K562 (cell line): ENCODE data around the gene THAP12. TPM values are rescaled to one million over a fixed set of nuclear protein-coding genes. Genes with fewer than 3 reads are reported as not detected.

ENCODE experiments used
- ATAC-seq: fragments of 200-7000 bp; cut with Tn5 transposase; 3 replicates; pipeline ENCODE4 v1.9.1; 2020; ENCODE audit warnings: moderate library complexity
- BruUV-seq: library from RNA; stranded (reverse); fragments of 400-500 nt; replicated peaks from 2 replicates; lab custom pipeline; 2021; lab: Mats Ljungman, UMichigan
- CTCF ChIA-PET: fragments of 300-600 bp; formaldehyde crosslinking; extraction: SDS; loops from one replicate; lab custom pipeline; 2021; ENCODE audit warnings: low intra/inter-chr PET ratio; lab: Yijun Ruan, JAX
- POLR2A ChIA-PET: fragments of 300-600, 350-650 bp; sonication (Branson Sonifier 250); formaldehyde crosslinking; extraction: SDS; loops from one replicate; lab custom pipeline; 2021; ENCODE audit warnings: antibody characterized with exemption, inconsistent platforms; lab: Yijun Ruan, JAX
- DNase-seq, 4 experiments: peaks; one replicate each; pipeline versions ENCODE4 v3.0.0 to v3.0.0-alpha.2; 2011 to 2018; ENCODE audit warnings: low spot score in 3 of 4, mixed read lengths in 3 of 4; ENCODE audit errors: extremely low read depth in 1 of 4
- FAIRE-seq: peaks from 2 replicates; lab custom pipeline; 2011; peaks lifted over from hg19 to GRCh38; lab: Jason Lieb, UNC
- H2AFZ ChIP-seq: 2 replicates; pipeline ENCODE4 v1.6.0; 2011; ENCODE audit warnings: low read depth, low read length, control low read depth, inconsistent platforms
- H3K27ac ChIP-seq: fragments of 200-600 bp; 3 replicates; pipeline ENCODE4 v1.8.0; 2011; ENCODE audit warnings: low read depth, mild to moderate bottlenecking, control low read depth, inconsistent platforms, low read length, moderate library complexity, mixed read lengths; ENCODE audit errors: extremely low read depth
- H3K27me3 ChIP-seq, 2 experiments: fragments of 300-600 bp in 1 of 2; 2 replicates in 1 of 2; 3 replicates in 1 of 2; pipeline versions ENCODE4 v1.6.0 to v1.8.0; 2011; ENCODE audit warnings: inconsistent platforms in 2 of 2, low read length in 2 of 2, mild to moderate bottlenecking in 1 of 2, mixed read lengths in 1 of 2, moderate library complexity in 1 of 2; ENCODE audit not compliant: control insufficient read depth in 2 of 2, insufficient read depth in 2 of 2
- H3K36me3 ChIP-seq: fragments of 300-600 bp; 3 replicates; pipeline ENCODE4 v1.8.0; 2011; ENCODE audit warnings: mild to moderate bottlenecking, low read length, inconsistent platforms; ENCODE audit not compliant: control insufficient read depth, insufficient read depth
- H3K4me1 ChIP-seq, 2 experiments: fragments of 200-600 bp in 1 of 2; replicated peaks in 1 of 2; 2 replicates in 1 of 2; 3 replicates in 1 of 2; pipeline versions ENCODE4 v1.5.1 to v1.8.0; 2011; ENCODE audit warnings: inconsistent platforms in 2 of 2, low read length in 2 of 2, mild to moderate bottlenecking in 1 of 2, mixed read lengths in 1 of 2, moderate library complexity in 1 of 2; ENCODE audit not compliant: control insufficient read depth in 2 of 2, insufficient read depth in 2 of 2
- H3K4me2 ChIP-seq: 2 replicates; pipeline ENCODE4 v1.6.1; 2011; ENCODE audit warnings: low read length, control low read depth, inconsistent platforms, mixed read lengths; ENCODE audit not compliant: insufficient read depth
- H3K4me3 ChIP-seq: fragments of 200-600 bp; sonication (generic), shearing (Covaris generic); 2 replicates; pipeline ENCODE4 v1.5.1; 2016; ENCODE audit warnings: control low read depth, inconsistent platforms
- H3K79me2 ChIP-seq: fragments of 200-600 bp; 3 replicates; pipeline ENCODE4 v1.8.0; 2011; ENCODE audit warnings: low read length, inconsistent platforms; ENCODE audit not compliant: control insufficient read depth, insufficient read depth
- H3K9ac ChIP-seq, 2 experiments: 2 replicates each; pipeline versions ENCODE4 v1.6.0 to v1.6.1; 2011; ENCODE audit warnings: low read depth in 2 of 2, low read length in 2 of 2, control low read depth in 1 of 2, inconsistent platforms in 1 of 2, mild to moderate bottlenecking in 1 of 2, mixed read lengths in 1 of 2; ENCODE audit not compliant: insufficient read depth in 1 of 2
- H3K9me1 ChIP-seq: one replicate; pipeline ENCODE4 v1.6.0; 2011; ENCODE audit warnings: inconsistent platforms, mild to moderate bottlenecking, low read length, moderate library complexity; ENCODE audit not compliant: control insufficient read depth, insufficient read depth
- H3K9me3 ChIP-seq: replicated peaks from 2 replicates; pipeline ENCODE4 v1.5.1; 2011; ENCODE audit warnings: low read depth, low read length, inconsistent platforms; ENCODE audit not compliant: control insufficient read depth, insufficient read depth
- H4K20me1 ChIP-seq: replicated peaks from 2 replicates; pipeline ENCODE4 v1.6.1; 2011; ENCODE audit warnings: low read length, inconsistent platforms, mixed read lengths; ENCODE audit not compliant: control insufficient read depth, insufficient read depth
- ARID2 ChIP-seq: fragments of 450-650 bp; IDR thresholded peaks from 2 replicates; pipeline ENCODE4 v1.6.1; 2017; ENCODE audit warnings: antibody characterized with exemption, mild to moderate bottlenecking
- CBX5 ChIP-seq: IDR thresholded peaks from 2 replicates; pipeline ENCODE4 v1.6.1; 2014; ENCODE audit warnings: low read depth, borderline replicate concordance
- DIDO1 ChIP-seq: fragments of 450-650 bp; IDR thresholded peaks from 2 replicates; pipeline ENCODE4 v1.6.1; 2016; ENCODE audit warnings: low read depth, missing biosample characterization, missing genetic modification characterization
- ELF2 ChIP-seq: fragments of 250-450 bp; sonication (Bioruptor Pico); IDR thresholded peaks from 2 replicates; pipeline ENCODE4 v1.5.0; 2021; ENCODE audit warnings: mild to moderate bottlenecking
- ELK1 ChIP-seq: sonication (generic); formaldehyde crosslinking; IDR thresholded peaks from 2 replicates; pipeline ENCODE4 v1.8.1; 2022; ENCODE audit warnings: missing genetic modification reagents
- FOSL1 ChIP-seq: fragments of 200-800 bp; sonication (Bioruptor generic); conservative IDR thresholded peaks from 2 replicates; pipeline ENCODE4 v1.6.1; 2016; ENCODE audit warnings: missing genetic modification characterization, missing compliant biosample characterization
- GATA2 ChIP-seq: sonication (generic); formaldehyde crosslinking; IDR thresholded peaks from 2 replicates; pipeline ENCODE4 v1.4.0; 2020; ENCODE audit warnings: mild to moderate bottlenecking, missing genetic modification reagents
- HMGN3 ChIP-seq: IDR thresholded peaks from 2 replicates; pipeline ENCODE4 v1.6.1; 2011; ENCODE audit warnings: borderline replicate concordance, low read depth, mild to moderate bottlenecking, mixed read lengths, low read length; ENCODE audit not compliant: insufficient read length; ENCODE audit errors: extremely low read depth
- MED1 ChIP-seq: sonication (generic); formaldehyde crosslinking; IDR thresholded peaks from 2 replicates; pipeline ENCODE4 v1.8.1; 2023; ENCODE audit warnings: missing genetic modification reagents, borderline replicate concordance
- TARDBP ChIP-seq: fragments of 450-650 bp; IDR thresholded peaks from 2 replicates; pipeline ENCODE4 v1.6.1; 2016
- TSC22D4 ChIP-seq: fragments of 450-650 bp; IDR thresholded peaks from 2 replicates; pipeline ENCODE4 v1.6.1; 2016; ENCODE audit warnings: missing genetic modification characterization, missing biosample characterization, control low read depth
- ZNF41 ChIP-seq: fragments of 250-450 bp; sonication (Bioruptor Pico); conservative IDR thresholded peaks from 2 replicates; pipeline ENCODE4 v1.4.0; 2020; ENCODE audit warnings: mild to moderate bottlenecking
- ZNF696 ChIP-seq: fragments of 250-450 bp; sonication (Bioruptor Pico); conservative IDR thresholded peaks from 2 replicates; pipeline ENCODE4 v1.4.0; 2020; ENCODE audit warnings: mild to moderate bottlenecking, moderate library complexity
- WGBS: fragments of 100-300 bp; shearing (Covaris generic); methylation state at CpG from one replicate; pipeline ENCODE4 v1.1.6; 2016; ENCODE audit warnings: low coverage, mixed read lengths; ENCODE audit not compliant: insufficient coverage; ENCODE audit errors: missing lambda C conversion rate; 5-methylcytosine and 5-hydroxymethylcytosine counted together
- in situ Hi-C: fragments of 300-500 bp; cut with MboI; formaldehyde crosslinking; loops from 4 replicates; pipeline ENCODE4 v1.15.0; 2018; ENCODE audit warnings: inconsistent platforms, mixed read lengths
- intact Hi-C: fragments of 100-400 bp; cut with micrococcal nuclease; formaldehyde crosslinking; loops from 2 replicates; pipeline ENCODE4 v1.14.2; 2022
- polyA plus RNA-seq, 8 experiments: library from polyadenylated mRNA; depleted of rRNA in 4 of 8; stranded (reverse) in 5 of 8; unstranded in 3 of 8; fragments of >200 nt; fragmentation: Nextera tagmentation in 2 of 8; fragmentation: Illumina TruSeq in 1 of 8; extraction: Ambion mirVana in 2 of 8; extraction: Trizol in 1 of 8; gene quantifications; 2 replicates each; pipeline versions ENCODE4 v1.2.1 to v1.2.3, GENCODE V29; 2011 to 2014; ENCODE audit warnings: inconsistent platforms in 1 of 8, missing spikeins in 1 of 8
- total RNA-seq, 7 experiments: library from RNA; depleted of rRNA in 6 of 7; stranded (reverse); fragments of >200 nt in 6 of 7; fragmentation: Illumina TruSeq in 2 of 7; extraction: Trizol in 2 of 7; gene quantifications; 2 replicates each; pipeline versions ENCODE4 v1.2.1 to v1.2.3, GENCODE V29; 2011 to 2021; ENCODE audit warnings: low replicate concordance in 1 of 7

Gene THAP12
- total and polyA plus RNA-seq, 9 of the 15 experiments (the other 6 are each of a cell fraction or from before 2014, with no cell fraction given): 28.1 to 103 (median 57.8) TPM

DNA sequence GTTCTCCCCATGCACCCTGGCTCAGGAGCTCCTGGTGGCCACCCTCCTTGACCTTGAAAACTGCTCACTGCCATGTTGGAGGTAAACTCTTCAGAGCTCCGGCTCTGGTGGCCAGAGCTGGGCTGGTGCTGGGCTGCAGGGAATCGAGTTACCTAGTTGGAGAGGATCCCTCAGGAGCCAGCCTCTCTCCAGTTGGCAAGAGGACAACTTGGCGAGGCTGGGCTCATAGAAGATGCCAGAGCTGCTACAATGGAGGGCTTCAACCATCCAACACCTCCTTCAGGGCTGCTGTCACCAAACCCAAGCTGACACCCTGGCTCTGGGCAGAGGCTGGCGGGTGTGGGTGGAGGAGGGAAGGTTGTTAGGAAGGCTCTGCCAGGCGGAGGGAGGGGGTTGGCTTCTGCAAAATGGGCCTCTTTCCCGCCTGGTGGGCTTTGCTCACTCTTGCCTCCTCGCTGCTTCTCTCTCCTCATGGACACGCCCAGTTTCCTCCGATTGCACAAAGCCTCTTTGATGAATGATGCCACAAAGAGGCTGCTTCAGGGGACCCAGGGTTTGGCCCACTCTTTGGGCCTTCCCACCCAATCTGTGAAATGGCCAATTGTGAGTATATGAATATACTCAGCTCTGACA lies 53.1 kb downstream of the THAP12 start:
- Histone ChIP-seq H3K36me3 (no peaks in the 10 kb centered on the region), H3K79me2 (no peaks in the 10 kb centered on the region), H3K4me3 (no peak overlapping the region), H2AFZ (no peak overlapping the region), H3K27ac (no peak overlapping the region), H3K27me3 (peaks cover 0 to 21% of the 10 kb centered on the region in 2 experiments; a peak in 2 of 5 replicates), H3K9me1 (no peaks in the 10 kb centered on the region), H3K4me2 (no peak overlapping the region), H4K20me1 (no peaks in the 10 kb centered on the region), H3K9ac (peak overlapping the region in 1 of 2 experiments; percentile 50; a peak in 1 of 4 replicates), H3K9me3 (no peaks in the 10 kb centered on the region), H3K4me1 (peaks cover 8 to 14% of the 10 kb centered on the region in 2 experiments; a peak in 3 of 5 replicates)
- DNase-seq (no peak), ATAC-seq (peak; percentile 18; the same call in 1 of the 3 replicates), FAIRE-seq (no peak)
- CTCF ChIA-PET: no interaction called here
- intact Hi-C loops: loop anchor here (10.0 kb wide), 1 partner anchor 347 kb away; the partner anchor contains the start of gene LRRC32
- WGBS: 27% methylated on average over 6 of the region's 9 CpGs
- in situ Hi-C loops: no loop called here
- no TSS peak for BruUV-seq
- TF ChIP-seq TARDBP (no peak), ZNF41 (no peak), TSC22D4 (no peak), CBX5 (no peak), HMGN3 (no peak), ARID2 (no peak), MED1 (CRISPR knock-in tag) (no peak), FOSL1 (tag) (no peak), ZNF696 (CRISPR knock-in tag) (no peak), GATA2 (no peak), ELF2 (CRISPR knock-in tag) (no peak), DIDO1 (tag) (no peak), ELK1 (no peak)
- POLR2A ChIA-PET: interaction anchor here (0.6 kb wide), 2 partner anchors 282 to 525 kb away, joined by 3 read pairs; no protein-coding TSS in a partner anchor
